CD4-positive, alpha-beta T cell treated with Interferon alpha-2 for 1 hour (primary cell): ENCODE results near the gene COL15A1.
A peak's percentile ranks its signal among the peaks of the same experiment; 100 is the strongest.
"Not testable (repeated sequence)": the region's sequence is repeated elsewhere in the genome, so short reads cannot be mapped to it uniquely, and the experiment has no call there.

Experiments
- DNase-seq, 2 donors: peaks; one replicate each; pipeline ENCODE4 v3.0.0-alpha.2; 2020 to 2022

COL15A1 gene

DNA sequence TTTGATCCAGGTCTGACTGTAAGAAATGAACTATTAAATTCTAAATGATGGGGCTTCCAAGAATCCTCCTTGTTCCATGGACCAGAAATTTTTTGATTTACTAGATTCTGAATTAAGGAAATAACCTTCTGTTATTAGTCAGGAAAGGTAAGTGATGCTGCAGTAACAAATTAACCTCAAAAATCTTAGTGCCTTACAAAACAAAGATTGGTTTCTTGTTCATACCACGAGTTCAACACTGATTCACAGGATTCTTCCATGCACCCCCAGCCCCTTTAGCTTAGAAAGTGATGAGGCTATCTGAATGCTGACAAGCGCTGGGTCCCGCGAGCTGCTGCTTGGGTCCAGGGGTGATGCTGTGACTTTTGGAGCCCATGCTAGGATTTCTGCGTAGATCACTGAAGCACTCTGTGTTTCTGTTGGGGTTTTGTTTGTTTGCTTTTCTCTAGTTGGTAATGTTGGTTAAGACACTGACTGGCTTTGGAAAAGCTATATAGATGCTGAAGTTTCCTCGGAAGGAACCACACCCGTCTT, 52.3 kb downstream of the COL15A1 start:
- DNase-seq, result no peak

DNA sequence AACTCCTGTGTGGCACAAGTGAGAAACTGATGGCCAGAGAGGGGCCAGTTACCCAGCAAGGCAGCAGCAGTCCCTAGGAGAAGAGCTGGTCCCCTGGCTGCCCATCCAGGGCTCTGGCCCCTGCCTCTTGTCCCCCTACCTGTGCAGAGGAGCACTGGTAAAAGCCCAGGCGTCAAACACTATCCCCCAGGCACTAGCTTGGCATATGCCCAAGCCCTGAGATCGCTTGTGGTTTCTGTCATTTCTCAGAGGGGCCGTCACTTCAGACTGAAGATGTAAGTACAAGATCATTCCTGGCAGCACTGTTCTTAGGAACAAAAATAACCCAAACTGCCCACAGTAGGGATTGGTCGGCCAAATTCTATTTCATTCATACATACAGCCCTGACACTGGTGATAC, 53.9 kb downstream of the COL15A1 start:
- no peak for DNase-seq

DNA sequence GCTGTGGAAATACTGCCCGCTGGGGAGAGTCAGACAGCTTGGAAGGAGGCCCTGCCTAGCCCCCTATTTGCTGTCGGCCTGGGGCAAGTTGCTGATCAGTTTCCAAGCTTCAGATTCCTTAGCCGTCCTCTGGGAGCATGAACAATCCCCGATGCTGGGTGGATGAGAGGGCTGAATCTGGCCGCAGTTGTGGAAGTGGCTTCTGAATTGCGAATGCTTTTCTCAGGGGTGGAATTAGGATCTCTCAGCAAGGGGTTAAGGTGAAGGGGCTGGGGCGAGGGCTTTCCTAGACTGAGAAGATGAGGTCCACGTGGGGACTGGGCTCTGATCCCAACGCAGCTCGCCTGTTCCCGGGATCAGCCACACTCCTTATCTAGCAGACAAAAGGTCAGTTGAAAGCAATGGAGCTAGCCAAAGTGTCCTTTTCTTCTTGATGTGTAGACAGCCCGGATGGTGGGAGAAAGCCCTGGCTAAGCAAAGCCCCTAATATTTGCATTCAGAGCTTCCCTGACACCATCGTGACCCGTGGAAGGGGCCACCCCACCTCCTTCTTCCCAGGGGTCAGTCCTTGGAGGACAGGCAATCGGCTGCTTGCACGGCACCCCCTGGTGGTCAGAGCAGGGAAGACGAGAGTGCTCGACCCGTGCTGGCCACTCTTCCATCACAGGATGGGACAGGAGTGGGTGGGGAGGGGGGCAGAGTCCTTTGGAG, 54.9 kb downstream of the COL15A1 start:
- peak; percentile 41 to 59 for DNase-seq

DNA sequence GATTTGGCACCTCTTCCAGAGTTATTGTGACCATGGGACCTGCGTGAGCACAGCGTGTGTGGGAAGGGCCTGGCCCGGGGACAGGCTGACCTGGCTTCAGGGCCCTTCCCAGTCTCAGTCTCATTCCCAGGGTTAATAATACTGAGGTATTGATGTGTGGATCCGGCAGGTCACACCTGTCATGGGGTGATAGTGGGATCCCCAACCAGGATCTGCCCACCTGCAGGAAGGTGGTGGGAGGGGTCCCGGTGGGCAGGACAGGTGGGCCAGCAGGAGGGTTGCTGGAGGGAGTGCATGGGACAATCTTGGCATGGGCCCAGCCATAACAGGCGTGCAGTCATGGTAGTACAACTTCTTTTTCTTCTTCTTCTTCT, 55.4 kb downstream of the COL15A1 start:
- DNase-seq, result no peak

DNA sequence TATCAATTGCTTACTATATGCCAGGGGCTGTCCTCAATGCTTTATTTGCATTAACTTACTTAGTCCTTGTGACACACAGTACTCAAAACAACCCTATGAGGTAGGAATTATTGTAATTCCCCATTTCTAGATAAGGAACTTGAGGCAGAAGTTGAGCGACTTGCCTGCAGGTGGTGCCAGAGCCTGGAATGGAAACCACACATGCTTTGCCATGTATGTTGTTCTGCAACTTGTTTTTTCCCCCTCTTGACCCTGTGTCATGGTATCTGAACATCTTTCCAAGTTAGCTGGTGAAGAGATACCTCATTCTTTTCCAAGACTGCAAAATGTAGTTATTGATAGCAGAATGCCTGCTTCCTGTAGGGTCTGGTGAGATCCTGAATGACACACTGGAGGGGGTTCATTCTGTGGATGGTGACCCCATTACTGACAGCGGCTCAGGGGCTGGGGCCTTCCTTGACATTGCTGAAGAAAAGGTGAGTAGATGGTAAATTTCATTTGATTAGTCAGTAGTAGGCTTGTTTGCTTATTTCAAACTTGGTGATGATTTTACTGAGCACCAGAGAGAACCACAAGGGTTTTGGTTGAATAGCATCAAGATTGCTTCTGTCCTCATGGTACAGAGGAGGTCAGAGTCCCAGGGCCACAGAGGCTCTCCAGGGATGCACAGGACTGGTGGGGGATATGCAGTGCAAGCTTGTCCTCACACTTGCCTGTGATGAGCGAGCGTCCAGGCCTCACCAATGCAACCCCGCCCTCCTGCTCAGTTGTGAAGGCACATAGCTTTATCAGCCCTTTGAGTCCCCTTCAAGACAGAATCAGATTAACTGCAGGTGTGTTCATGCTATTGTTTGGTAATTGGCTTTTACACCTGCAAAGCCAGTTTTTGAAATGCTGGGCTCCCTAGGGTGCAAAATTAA, 57.0 kb downstream of the COL15A1 start:
- DNase-seq, result peak; percentile 68 to 74

DNA sequence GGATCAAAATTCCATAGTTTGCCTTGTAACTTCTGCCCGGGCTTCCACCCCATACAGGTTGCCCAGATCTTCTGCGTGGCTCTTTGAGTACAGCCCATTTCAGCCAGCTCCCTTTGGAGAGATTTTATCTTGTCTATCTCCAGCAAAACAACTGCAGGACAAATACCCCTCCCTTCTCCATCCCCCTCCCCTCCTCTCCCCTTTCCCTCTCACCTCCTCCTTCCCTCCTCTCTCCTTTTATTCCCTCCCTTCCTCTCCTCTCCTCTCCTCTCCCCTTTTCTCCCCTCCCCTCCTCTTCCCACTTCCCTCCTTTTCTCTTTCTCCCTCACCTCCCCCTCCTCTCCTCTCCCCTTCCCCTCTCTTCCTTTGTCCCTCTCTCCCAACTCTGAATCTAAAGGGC, 58.2 kb downstream of the COL15A1 start:
- DNase-seq, result no peak

DNA sequence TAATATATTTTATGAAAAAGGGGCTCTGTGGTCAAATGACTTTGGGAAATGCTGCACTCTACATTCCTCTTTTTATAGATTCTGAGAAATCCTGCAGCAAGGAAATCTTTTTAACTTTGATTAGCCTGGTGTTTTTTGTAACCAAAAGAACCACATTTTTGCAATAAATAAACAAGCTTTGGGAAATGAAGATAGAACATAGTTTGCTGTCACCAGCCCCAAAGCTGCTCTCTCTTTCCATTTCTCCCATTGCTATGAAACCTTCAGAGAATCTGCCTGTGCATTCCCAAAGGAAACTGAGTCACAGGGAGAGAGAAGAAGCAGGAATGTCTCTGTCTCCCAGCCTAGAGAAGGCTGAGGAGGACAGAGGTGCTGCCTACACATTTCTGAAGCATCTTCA, 59.0 kb downstream of the COL15A1 start:
- DNase-seq, result no peak

DNA sequence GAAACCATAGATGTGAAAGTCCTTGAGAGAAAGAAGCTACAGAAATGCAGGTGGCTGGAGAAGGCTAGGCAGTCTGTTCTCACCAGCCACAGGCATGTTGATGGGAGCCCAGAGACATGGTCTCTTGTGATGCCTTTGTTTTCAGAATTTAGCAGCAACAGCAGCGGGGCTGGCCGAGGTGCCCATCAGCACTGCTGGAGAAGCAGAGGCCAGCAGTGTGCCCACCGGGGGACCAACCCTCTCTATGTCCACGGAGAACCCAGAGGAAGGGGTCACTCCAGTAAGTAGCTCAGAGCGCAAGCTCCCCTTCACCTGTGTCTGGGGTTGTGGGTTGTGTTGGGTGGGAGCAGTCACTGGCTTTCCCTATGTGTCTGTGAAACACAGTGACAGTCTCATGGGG, 59.6 kb downstream of the COL15A1 start:
- no peak for DNase-seq

DNA sequence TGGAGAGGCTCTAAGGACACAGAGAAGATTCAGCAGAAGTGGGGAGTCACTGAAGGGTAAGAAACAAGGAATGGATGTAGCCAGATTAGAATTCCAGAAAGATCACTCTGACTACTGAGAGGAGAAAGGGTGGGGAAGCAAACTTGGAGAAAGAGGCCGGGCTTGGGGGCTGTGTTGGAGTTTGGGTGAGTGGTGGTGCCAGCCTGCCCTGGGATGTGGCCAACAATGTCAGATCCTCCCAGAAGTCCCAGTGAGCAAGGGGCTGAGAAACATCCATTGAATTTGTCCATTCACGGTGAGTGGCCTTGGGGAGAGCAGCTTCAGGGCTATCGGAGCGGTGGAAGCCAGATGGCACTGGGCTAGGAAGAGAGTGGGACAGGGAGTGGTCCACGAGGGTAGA, 60.4 kb downstream of the COL15A1 start:
- no peak for DNase-seq

DNA sequence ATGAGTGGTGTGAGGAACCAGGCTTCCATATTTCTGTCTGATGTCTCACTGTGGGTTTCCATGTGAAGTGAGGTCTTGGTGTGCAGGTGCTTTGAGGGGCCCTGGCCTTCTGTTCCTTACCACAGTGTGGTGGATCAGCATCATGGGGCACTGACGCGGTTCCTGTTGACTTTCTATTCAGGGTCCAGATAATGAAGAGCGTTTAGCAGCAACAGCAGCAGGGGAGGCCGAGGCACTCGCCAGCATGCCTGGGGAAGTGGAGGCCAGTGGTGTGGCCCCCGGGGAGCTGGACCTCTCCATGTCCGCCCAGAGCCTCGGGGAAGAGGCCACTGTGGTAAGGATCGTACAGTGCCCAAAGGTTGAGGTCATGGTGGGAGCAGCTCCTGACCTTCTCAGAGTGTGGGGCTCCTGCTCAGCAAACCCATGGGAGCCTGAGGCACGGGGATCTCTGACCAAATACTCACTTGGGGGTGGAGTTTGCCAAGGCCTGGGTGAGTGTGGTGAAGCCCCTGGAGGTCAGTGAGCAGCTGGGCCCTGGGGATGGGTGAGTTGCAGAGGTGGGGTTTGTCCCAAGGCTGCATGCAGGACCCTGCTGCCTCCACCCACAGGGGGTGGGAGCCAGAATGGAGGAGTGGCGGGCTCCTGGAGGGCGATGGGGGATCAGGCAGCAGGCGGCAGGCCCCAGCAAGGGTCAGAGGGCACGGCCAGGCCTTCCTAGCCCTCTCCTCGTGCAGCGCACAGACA, 61.2 kb downstream of the COL15A1 start:
- DNase-seq, result no peak

DNA sequence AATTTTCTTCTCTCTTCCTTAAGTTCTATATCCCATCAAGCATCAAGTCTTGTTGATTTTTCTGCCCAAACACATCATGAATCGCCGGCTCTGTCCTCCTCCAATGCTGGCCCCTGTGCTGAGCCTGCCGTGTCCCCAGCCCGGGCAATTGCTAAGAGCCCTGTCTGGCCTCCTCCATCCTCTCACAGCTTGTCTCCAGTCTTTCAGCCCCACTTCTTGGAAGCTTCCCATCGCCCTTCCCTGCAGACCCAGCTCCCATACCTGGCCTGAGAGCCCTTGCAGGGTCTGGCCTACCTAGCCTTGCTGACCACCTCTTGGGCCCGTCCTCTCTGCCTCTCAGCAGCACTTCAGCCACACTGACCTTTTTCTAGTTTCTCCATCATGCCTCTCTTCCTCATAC, 61.9 kb downstream of the COL15A1 start:
- DNase-seq, result no peak

DNA sequence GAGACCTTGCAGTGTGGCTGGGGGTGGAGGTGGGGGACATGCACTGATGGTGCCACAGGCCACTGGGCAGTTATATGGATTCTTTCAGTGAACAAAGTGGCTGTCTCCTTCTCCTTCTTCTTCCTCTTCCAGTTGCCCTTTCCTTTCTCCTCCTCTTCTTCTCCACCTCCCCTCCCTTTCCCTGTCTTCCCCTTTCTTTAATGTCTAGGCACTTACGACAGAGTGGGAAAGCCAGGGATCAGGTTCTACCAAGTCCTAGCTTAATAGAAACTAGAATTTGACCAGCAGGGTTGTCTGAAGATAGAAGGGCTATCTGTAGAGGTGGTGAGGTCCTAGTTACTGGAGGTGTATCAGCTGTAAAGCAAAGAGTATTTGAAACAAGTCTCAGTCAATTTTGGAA, 62.8 kb downstream of the COL15A1 start:
- no peak for DNase-seq

DNA sequence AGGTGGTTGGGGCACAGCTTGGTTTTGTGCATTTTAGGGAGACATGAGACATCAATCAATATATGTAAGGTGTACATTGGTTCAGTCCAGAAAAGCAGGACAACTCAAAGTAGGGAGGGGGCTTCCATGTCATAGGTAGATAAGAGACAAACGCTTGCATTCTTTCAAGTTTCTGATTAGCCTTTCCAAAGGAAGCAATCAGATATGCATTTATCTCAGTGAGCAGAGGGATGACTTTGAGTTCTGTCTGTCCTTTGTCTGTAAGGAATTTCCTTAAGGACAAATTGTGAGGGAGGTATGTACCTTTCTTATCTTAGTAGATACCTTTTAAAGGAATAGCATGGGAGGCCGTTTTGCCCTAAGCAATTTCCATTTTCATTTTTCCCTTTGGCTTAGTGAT, 63.3 kb downstream of the COL15A1 start:
- DNase-seq, result no peak

DNA sequence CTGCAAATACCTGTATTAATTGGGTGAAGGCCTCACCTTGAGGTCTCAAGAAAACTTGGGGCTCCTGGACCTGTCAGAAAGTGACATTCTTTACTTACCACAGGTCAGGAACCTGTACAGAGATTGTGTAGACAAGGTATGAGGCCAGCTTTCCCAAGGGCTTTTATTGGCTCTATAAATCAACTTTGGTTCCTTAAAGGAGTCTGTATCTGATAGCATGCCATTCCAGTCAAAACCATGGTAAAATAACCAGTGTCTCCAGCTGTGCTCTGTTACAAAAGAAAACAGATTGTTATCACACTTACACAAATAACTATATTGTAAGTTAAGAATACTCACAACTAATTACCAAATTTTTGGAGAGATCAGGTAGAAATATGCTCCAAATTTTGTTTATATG, 64.5 kb downstream of the COL15A1 start:
- DNase-seq, result no peak

DNA sequence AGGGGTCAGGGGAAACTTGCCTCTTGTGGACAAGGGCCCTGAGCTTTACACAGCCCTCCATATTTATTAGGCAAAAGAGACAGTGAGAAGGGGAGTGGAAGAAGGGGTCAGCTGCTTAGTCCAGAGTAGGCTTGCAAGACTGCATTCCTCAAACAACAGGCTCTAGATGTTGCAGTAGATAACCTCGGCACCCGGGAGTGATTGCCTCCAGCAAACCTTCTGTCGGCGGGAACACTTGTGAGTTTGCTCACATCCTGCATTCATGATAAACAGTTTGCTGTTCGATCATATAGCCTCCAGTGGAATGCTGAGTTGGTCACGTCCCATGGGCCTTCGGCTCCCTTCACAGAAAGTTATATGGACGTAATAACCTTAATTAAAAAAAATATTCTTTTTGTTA, 66.7 kb downstream of the COL15A1 start:
- DNase-seq, result not testable (repeated sequence)

DNA sequence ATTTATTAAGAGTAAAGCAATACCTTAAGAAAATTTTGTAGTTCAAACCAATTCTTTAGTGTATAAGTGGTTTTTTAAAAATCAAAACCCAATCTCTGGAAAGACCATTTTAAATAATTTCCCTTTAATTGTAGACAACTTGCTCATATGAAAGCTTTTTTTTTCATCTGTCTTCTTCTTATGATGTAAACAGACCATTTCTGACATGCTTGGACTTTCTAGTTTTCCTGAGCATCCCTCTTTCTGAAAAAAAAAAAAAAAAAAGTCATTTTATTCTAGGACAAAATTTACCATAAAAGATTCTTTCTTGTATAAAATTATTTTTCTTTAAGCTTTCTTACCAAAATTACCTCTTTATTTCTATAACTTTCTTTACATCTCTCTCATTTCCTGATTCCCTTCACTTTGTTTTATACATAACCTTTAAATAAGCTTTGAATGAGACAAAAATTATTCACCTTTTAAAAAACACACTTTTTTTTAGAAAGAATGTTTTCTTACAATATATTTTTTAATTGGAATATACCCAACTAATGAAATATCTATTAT, 67.5 kb downstream of the COL15A1 start:
- DNase-seq, result no peak

DNA sequence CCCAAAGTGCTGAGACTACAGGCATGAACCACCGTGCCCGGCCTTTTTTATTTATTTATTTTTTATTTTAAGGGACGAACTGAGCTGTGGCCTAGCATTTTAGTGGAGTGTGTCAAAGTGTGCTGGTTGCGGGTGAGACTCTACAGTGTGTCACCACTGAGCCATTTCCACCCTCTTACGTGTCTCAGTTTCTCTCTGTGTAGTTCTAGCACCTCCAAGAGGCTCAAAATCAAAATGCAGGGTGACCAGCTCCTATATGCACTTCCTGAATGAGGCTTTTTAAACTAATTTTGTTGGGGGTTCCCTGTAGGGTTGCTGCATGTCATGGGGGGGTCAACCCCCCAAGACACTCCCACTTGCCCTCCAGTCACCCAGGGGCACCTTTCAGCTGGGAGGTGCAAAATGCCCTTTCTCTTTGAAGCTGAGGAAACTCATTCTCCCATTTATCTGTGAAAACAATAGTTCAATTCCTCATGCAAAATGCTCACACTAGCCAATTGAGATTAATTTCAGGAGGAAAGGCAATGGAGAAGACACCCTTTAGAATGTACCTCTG, 69.3 kb downstream of the COL15A1 start:
- peak in 1 of 2 donors; percentile 46 for DNase-seq

DNA sequence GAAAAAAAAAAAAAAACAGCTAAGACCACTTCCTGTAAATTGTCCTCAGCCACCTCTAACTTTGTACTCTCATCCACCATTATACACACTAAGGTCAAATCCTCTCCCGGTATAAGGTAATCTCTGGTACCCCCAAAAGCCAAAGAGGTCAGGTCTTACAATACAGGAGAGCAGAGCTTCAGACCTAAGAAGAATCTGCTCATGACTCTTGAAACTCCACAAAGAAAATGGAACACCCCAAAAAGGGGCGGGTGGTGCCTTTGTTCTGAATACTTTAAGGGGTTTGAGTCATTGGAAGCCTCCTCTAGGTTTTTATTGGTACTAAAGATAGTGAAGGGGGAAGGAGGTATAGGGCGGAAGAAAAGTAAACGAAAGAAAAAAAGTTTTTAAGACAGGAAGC, 69.8 kb downstream of the COL15A1 start:
- DNase-seq, result peak in 1 of 2 donors; percentile 19

DNA sequence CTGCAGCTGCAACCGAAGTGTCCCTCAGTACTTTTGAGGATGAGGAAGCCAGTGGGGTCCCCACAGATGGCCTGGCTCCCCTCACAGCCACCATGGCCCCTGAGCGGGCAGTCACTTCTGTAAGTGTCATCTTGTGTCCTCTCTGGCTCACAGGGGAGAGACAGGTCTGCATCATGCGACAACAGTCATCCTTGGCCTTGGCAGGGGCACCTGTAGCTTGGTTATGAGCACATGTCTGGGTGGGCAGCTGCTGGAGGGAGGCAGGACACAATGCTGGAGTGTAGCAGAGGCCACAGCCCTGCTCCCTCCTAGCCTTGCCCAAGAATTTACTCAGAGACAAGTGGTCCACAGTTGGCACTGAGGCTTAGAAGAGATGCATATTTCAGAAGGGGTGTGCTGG, 71.7 kb downstream of the COL15A1 start:
- no peak for DNase-seq

DNA sequence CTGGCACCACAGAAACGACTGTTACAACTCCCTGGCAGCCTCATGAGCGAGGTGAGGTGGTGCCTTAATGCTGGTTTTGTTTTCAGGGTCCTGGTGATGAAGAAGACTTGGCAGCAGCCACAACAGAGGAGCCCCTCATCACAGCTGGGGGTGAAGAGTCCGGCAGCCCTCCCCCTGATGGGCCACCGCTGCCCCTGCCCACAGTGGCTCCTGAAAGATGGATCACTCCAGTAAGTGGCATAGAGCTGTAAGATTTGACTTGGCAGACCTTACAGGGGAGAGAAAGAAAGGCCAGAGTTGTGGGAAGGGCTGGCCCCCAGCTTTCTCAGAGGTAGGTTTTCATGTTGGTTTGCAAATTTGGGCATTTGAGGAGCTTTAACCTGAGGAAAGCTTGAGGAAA, 72.2 kb downstream of the COL15A1 start:
- no peak for DNase-seq

DNA sequence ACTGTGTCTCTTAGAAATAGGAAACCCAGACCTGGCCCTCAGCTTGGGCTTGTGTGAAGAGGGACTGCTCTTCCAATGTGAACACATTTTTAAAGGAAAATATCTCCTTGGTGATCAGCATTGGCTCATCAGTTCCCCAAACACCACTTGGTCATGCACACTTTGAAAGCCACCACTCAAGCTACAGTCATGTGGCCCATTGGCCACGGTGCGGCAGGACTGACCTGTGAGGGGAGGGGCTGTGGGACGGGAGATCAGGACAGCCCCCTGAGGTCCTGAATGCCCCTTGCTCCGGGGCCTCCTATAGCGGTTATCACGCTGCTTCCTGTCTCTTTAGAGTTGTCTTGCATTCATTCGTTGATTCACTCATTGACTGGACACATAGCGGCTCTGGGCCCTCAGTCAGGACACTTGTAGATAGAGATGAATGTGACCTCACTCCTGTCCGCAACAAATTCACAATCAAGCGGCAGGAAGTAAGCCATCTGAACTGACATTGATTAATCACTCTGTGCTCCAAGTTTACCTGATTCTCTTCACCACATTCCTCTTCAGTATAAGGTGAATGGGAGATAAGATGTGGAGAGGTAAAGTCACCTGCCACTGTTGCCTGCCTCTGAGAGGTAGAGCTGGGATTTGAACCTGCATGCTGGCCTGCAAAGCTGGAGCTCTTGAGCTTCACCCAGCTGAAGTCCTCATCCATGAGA, 73.1 kb downstream of the COL15A1 start:
- DNase-seq, result no peak

DNA sequence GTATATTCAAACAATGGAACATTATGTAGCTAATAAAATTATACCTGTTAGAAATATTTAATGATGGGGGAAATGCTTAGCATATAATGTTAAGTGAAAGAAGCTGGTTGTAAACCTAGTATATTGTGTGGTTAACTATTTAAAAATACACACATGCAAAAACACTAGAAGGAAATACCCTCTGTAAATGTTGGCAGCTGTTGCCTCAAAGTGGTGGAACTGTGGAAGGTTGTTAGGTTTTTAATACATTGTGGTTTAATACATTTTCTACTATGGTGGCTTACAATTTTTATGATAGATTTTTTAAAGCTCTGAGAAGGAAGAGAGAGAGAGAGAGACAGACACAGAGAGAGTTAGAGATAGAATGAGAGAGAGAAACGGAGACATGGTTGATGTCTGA, 74.9 kb downstream of the COL15A1 start:
- no peak for DNase-seq
